K562 (cell line): ENCODE results near the gene SSU72. TPM values are rescaled to one million over a fixed set of nuclear protein-coding genes. Genes with fewer than 3 reads are reported as not detected.

Experiments used
- BRF2 ChIP-seq: IDR thresholded peaks from 3 replicates; pipeline ENCODE4 v1.6.1; 2011; ENCODE audit warnings: borderline replicate concordance, mild to moderate bottlenecking; ENCODE audit not compliant: insufficient read length, insufficient read depth
- CBFA2T2 ChIP-seq: fragments of 450-650 bp; conservative IDR thresholded peaks from 2 replicates; pipeline ENCODE4 v1.6.1; 2017; ENCODE audit warnings: mild to moderate bottlenecking
- CSDE1 ChIP-seq, 2 experiments: fragments of 450-650 bp; IDR thresholded peaks; 2 replicates each; pipeline ENCODE4 v1.6.1; 2016; ENCODE audit warnings: mild to moderate bottlenecking in 1 of 2
- E2F3 ChIP-seq: fragments of 250-450 bp; sonication (Bioruptor Pico); IDR thresholded peaks from 2 replicates; pipeline ENCODE4 v1.4.0; 2020; ENCODE audit warnings: mild to moderate bottlenecking
- ELF2 ChIP-seq: fragments of 250-450 bp; sonication (Bioruptor Pico); IDR thresholded peaks from 2 replicates; pipeline ENCODE4 v1.5.0; 2021; ENCODE audit warnings: mild to moderate bottlenecking
- GATAD2B ChIP-seq: fragments of 450-650 bp; IDR thresholded peaks from 2 replicates; pipeline ENCODE4 v1.6.1; 2017; ENCODE audit warnings: mild to moderate bottlenecking, borderline replicate concordance
- HNRNPK ChIP-seq: fragments of 200-400 bp; formaldehyde crosslinking; IDR thresholded peaks from one replicate; pipeline ENCODE4 v1.6.1; 2018; ENCODE audit warnings: mild to moderate bottlenecking, low read depth, low read length; ENCODE audit not compliant: poor library complexity, severe bottlenecking
- HNRNPLL ChIP-seq: fragments of 200-400 bp; formaldehyde crosslinking; IDR thresholded peaks from 2 replicates; pipeline ENCODE4 v1.6.1; 2017; ENCODE audit warnings: low read length, low read depth, mild to moderate bottlenecking; ENCODE audit not compliant: poor library complexity, severe bottlenecking
- JUND ChIP-seq, 2 experiments: IDR thresholded peaks; 2 replicates in 1 of 2; 3 replicates in 1 of 2; pipeline ENCODE4 v1.6.1; 2011; ENCODE audit warnings: borderline replicate concordance in 2 of 2, low read depth in 2 of 2, low read length in 2 of 2, improper control_type of control experiment in 1 of 2, missing biosample characterization in 1 of 2, missing genetic modification characterization in 1 of 2, missing genetic modification reagents in 1 of 2
- L3MBTL2 ChIP-seq: fragments of 450-650 bp; IDR thresholded peaks from 2 replicates; pipeline ENCODE4 v1.6.1; 2016; ENCODE audit warnings: mild to moderate bottlenecking, moderate library complexity
- LCOR ChIP-seq: sonication (generic); formaldehyde crosslinking; IDR thresholded peaks from 2 replicates; pipeline ENCODE4 v1.8.0; 2022; ENCODE audit warnings: mild to moderate bottlenecking, missing genetic modification reagents
- LEF1 ChIP-seq: fragments of 450-650 bp; IDR thresholded peaks from 2 replicates; pipeline ENCODE4 v1.6.1; 2016; ENCODE audit warnings: mild to moderate bottlenecking
- MCM3 ChIP-seq: fragments of 450-650 bp; IDR thresholded peaks from 2 replicates; pipeline ENCODE4 v1.6.1; 2016
- MEIS2 ChIP-seq: fragments of 450-650 bp; IDR thresholded peaks from 2 replicates; pipeline ENCODE4 v1.6.1; 2014; ENCODE audit warnings: mild to moderate bottlenecking; ENCODE audit not compliant: partially characterized antibody
- NBN ChIP-seq: fragments of 450-650 bp; IDR thresholded peaks from 2 replicates; pipeline ENCODE4 v1.6.1; 2016; ENCODE audit warnings: low read depth, mild to moderate bottlenecking
- NR2F6 ChIP-seq: fragments of 450-650 bp; formaldehyde crosslinking; IDR thresholded peaks from 2 replicates; pipeline ENCODE4 v1.4.0; 2020; ENCODE audit warnings: mild to moderate bottlenecking
- POLR2AphosphoS5 ChIP-seq: IDR thresholded peaks from 2 replicates; pipeline ENCODE4 v1.6.1; 2011; ENCODE audit warnings: mild to moderate bottlenecking, low read depth, low read length, moderate library complexity; ENCODE audit not compliant: control insufficient read depth, insufficient read depth
- PRPF4 ChIP-seq: fragments of 200-400 bp; formaldehyde crosslinking; IDR thresholded peaks from one replicate; pipeline ENCODE4 v1.6.1; 2017; ENCODE audit warnings: low read length, low read depth, mild to moderate bottlenecking; ENCODE audit not compliant: insufficient read depth, poor library complexity, severe bottlenecking
- RBM34 ChIP-seq: fragments of 200-400 bp; formaldehyde crosslinking; IDR thresholded peaks from 2 replicates; pipeline ENCODE4 v1.6.1; 2018; ENCODE audit warnings: low read length, borderline replicate concordance; ENCODE audit not compliant: insufficient read depth
- STAT5B ChIP-seq: fragments of 250-450 bp; sonication (Bioruptor Pico); IDR thresholded peaks from 2 replicates; pipeline ENCODE4 v1.8.0; 2021; ENCODE audit warnings: mild to moderate bottlenecking, inconsistent platforms
- YY1 ChIP-seq, 3 experiments: IDR thresholded peaks; 2 replicates each; pipeline ENCODE4 v1.6.1; 2011; ENCODE audit warnings: low read length in 2 of 3, mild to moderate bottlenecking in 2 of 3, moderate library complexity in 2 of 3, borderline replicate concordance in 1 of 3, control low read depth in 1 of 3, low read depth in 1 of 3; ENCODE audit not compliant: insufficient read depth in 3 of 3, insufficient replicate concordance in 2 of 3, control insufficient read depth in 1 of 3, insufficient read length in 1 of 3; ENCODE audit errors: extremely low read depth in 1 of 3
- ZBTB8A ChIP-seq: fragments of 450-650 bp; IDR thresholded peaks from 2 replicates; pipeline ENCODE4 v1.6.1; 2018; ENCODE audit warnings: mild to moderate bottlenecking, moderate library complexity; ENCODE audit not compliant: partially characterized antibody
- ZNF134 ChIP-seq: fragments of 250-450 bp; sonication (Bioruptor Pico); conservative IDR thresholded peaks from 2 replicates; pipeline ENCODE4 v1.4.0; 2020
- ZNF184 ChIP-seq: sonication (generic); formaldehyde crosslinking; IDR thresholded peaks from 2 replicates; pipeline ENCODE4 v1.5.0; 2020; ENCODE audit warnings: missing genetic modification reagents
- polyA plus RNA-seq, 8 experiments: library from polyadenylated mRNA; depleted of rRNA in 4 of 8; stranded (reverse) in 5 of 8; unstranded in 3 of 8; fragments of >200 nt; fragmentation: Nextera tagmentation in 2 of 8; fragmentation: Illumina TruSeq in 1 of 8; extraction: Ambion mirVana in 2 of 8; extraction: Trizol in 1 of 8; gene quantifications; 2 replicates each; pipeline versions ENCODE4 v1.2.1 to v1.2.3, GENCODE V29; 2011 to 2014; ENCODE audit warnings: inconsistent platforms in 1 of 8, missing spikeins in 1 of 8
- total RNA-seq, 7 experiments: library from RNA; depleted of rRNA in 6 of 7; stranded (reverse); fragments of >200 nt in 6 of 7; fragmentation: Illumina TruSeq in 2 of 7; extraction: Trizol in 2 of 7; gene quantifications; 2 replicates each; pipeline versions ENCODE4 v1.2.1 to v1.2.3, GENCODE V29; 2011 to 2021; ENCODE audit warnings: low replicate concordance in 1 of 7
- TF ChIP-seq, protein P1 (sequence below): fragments of 450-650 bp; IDR thresholded peaks from 2 replicates; pipeline ENCODE4 v1.7.1; 2018; ENCODE audit warnings: mild to moderate bottlenecking, low read depth; ENCODE audit not compliant: partially characterized antibody

The SSU72 gene
- total and polyA plus RNA-seq, 9 of the 15 experiments (the other 6 are each of a cell fraction or from before 2014, with no cell fraction given), result 70.8 to 201 (median 94.6) TPM

DNA sequence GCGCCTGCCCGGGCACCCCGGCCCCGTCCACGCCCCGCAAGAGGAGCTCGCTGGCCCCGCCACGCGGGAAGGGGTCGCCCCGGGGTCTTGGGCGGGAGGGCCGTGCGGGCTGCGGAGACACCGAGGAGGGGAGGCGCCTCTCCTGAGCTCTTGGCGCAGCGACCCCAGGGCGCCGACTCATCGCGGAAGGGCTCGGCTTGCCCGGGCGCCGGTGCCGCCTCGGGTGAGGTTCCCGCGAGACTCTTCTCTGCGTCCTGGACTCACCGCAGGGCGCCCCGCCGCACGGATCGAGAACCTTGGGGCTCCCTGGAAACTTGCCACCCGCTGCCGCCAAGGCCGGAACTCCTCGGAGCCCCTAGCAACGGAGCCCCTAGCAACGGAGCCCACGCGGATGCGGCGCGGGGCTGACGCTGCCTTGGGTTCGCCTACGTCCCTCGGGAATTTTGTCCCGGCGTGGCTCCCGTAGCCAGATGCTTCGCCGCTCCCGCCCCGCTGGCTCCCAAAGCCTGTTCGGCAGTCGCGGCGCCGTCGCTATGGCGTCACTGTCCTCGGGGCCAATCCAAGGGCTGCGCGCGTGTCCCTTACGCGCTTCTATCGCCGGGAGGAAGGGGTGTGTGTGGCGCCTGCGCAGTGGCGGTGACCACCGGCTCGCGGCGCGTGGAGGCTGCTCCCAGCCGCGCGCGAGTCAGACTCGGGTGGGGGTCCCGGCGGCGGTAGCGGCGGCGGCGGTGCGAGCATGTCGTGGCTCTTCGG lies 63.0 kb downstream of the SSU72 start, which contains the start of gene ATAD3A (continued):
- TF ChIP-seq LEF1 (no peak), STAT5B (CRISPR knock-in tag) (no peak), JUND (IDR thresholded peaks at IDR 0.05; ENCODE audit: borderline replicate concordance, low read depth, low read length) (peak; percentile 73), JUND (tag; IDR thresholded peaks at IDR 0.05; ENCODE audit: borderline replicate concordance, low read depth, low read length) (no peak; the same call in 2 of the 3 replicates), BRF2 (no peak), CSDE1 (IDR thresholded peaks at IDR 0.05) (peak in 1 of 2 experiments; percentile 73; a peak in 2 of 4 replicates), HNRNPK (no peak), MEIS2 (peak; percentile 90), PRPF4 (no peak), E2F3 (CRISPR knock-in tag) (peak; percentile 80), LCOR (CRISPR knock-in tag) (peak; percentile 97), ZBTB8A (no peak), MCM3 (no peak), GATAD2B (peak; percentile 85), YY1 (IDR thresholded peaks at IDR 0.05; ENCODE audit: borderline replicate concordance in 1 of 3, control insufficient read depth in 1 of 3, extremely low read depth in 1 of 3, insufficient read depth in 3 of 3, insufficient read length in 1 of 3, insufficient replicate concordance in 2 of 3, low read depth in 1 of 3, low read length in 2 of 3) (peak in 1 of 3 experiments; percentile 46), NBN (peak; percentile 88), CBFA2T2 (no peak), RBM34 (peak; percentile 84; the same call in 1 of the 2 replicates), ELF2 (CRISPR knock-in tag) (peak; percentile 82), NR2F6 (no peak), ZNF184 (CRISPR knock-in tag) (no peak), POLR2AphosphoS5 (peak; percentile 58; the same call in 1 of the 2 replicates), L3MBTL2 (peak; percentile 88), ZNF134 (CRISPR knock-in tag) (no peak), HNRNPLL (peak; percentile 73)
- TF ChIP-seq, protein P1, sequence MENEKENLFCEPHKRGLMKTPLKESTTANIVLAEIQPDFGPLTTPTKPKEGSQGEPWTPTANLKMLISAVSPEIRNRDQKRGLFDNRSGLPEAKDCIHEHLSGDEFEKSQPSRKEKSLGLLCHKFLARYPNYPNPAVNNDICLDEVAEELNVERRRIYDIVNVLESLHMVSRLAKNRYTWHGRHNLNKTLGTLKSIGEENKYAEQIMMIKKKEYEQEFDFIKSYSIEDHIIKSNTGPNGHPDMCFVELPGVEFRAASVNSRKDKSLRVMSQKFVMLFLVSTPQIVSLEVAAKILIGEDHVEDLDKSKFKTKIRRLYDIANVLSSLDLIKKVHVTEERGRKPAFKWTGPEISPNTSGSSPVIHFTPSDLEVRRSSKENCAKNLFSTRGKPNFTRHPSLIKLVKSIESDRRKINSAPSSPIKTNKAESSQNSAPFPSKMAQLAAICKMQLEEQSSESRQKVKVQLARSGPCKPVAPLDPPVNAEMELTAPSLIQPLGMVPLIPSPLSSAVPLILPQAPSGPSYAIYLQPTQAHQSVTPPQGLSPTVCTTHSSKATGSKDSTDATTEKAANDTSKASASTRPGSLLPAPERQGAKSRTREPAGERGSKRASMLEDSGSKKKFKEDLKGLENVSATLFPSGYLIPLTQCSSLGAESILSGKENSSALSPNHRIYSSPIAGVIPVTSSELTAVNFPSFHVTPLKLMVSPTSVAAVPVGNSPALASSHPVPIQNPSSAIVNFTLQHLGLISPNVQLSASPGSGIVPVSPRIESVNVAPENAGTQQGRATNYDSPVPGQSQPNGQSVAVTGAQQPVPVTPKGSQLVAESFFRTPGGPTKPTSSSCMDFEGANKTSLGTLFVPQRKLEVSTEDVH, result peak; percentile 87
